ENCODE results near the gene GPR87. TPM values are rescaled to one million over a fixed set of nuclear protein-coding genes. Genes with fewer than 3 reads are reported as not detected.

The GPR87 gene
- total RNA-seq, 2 experiments from 2014 or later: not detected

GRCh38 chr3:151303751-151304150, 12.9 kb downstream of the GPR87 start:
- CTCF ChIA-PET: no interaction called here
- intact Hi-C loops (cut with DNase I, micrococcal nuclease): no loop called here

GRCh38 chr3:151301787-151302186, 14.8 kb downstream of the GPR87 start:
- no peak for DNase-seq
- Mint-ChIP-seq H3K27me3 (peaks cover 13% of the 10 kb centered on the region), H3K9me3 (no peaks in the 10 kb centered on the region), H3K27ac (no peak overlapping the region), H3K4me3 (no peak overlapping the region), H3K4me1 (ENCODE audit: low read depth) (peaks cover 5% of the 10 kb centered on the region), H3K36me3 (ENCODE audit: low read depth) (no peaks in the 10 kb centered on the region)
- Histone ChIP-seq H3K36me3 (ENCODE audit: insufficient read depth, low read length) (no peaks in the 10 kb centered on the region), H3K27me3 (ENCODE audit: control insufficient read depth in 1 of 2, insufficient read depth in 2 of 2, low read length in 2 of 2) (peaks cover 0 to 9% of the 10 kb centered on the region in 2 experiments), H3K4me1 (ENCODE audit: insufficient read depth, low read length) (peaks cover 4% of the 10 kb centered on the region), H3K4me3 (ENCODE audit: low read length) (no peak overlapping the region), H3K9me3 (ENCODE audit: control insufficient read depth in 1 of 2, insufficient read depth in 1 of 2, low read length in 2 of 2) (no peaks in the 10 kb centered on the region), H3K27ac (ENCODE audit: low read depth in 1 of 2, low read length in 2 of 2) (no peak overlapping the region)
- ATAC-seq (ENCODE audit: poor library complexity): no peak
- ChIA-PET POLR2A (no interaction called here), CTCF (no interaction called here)
- intact Hi-C loops (cut with DNase I, micrococcal nuclease): no loop called here
- TF ChIP-seq, protein P1, sequence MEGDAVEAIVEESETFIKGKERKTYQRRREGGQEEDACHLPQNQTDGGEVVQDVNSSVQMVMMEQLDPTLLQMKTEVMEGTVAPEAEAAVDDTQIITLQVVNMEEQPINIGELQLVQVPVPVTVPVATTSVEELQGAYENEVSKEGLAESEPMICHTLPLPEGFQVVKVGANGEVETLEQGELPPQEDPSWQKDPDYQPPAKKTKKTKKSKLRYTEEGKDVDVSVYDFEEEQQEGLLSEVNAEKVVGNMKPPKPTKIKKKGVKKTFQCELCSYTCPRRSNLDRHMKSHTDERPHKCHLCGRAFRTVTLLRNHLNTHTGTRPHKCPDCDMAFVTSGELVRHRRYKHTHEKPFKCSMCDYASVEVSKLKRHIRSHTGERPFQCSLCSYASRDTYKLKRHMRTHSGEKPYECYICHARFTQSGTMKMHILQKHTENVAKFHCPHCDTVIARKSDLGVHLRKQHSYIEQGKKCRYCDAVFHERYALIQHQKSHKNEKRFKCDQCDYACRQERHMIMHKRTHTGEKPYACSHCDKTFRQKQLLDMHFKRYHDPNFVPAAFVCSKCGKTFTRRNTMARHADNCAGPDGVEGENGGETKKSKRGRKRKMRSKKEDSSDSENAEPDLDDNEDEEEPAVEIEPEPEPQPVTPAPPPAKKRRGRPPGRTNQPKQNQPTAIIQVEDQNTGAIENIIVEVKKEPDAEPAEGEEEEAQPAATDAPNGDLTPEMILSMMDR (IDR thresholded peaks at IDR 0.05): no peak

More at GRCh38 chr3:151303751-151304150, 12.9 kb downstream of the GPR87 start:
- Histone ChIP-seq H3K9me3 (ENCODE audit: control insufficient read depth in 1 of 2, insufficient read depth in 1 of 2, low read length in 2 of 2) (no peaks in the 10 kb centered on the region), H3K27ac (ENCODE audit: low read depth in 1 of 2, low read length in 2 of 2) (no peak overlapping the region), H3K4me1 (ENCODE audit: insufficient read depth, low read length) (peaks cover 4% of the 10 kb centered on the region), H3K27me3 (ENCODE audit: control insufficient read depth in 1 of 2, insufficient read depth in 2 of 2, low read length in 2 of 2) (peaks cover 0 to 9% of the 10 kb centered on the region in 2 experiments), H3K36me3 (ENCODE audit: insufficient read depth, low read length) (no peaks in the 10 kb centered on the region), H3K4me3 (ENCODE audit: low read length) (no peak overlapping the region)
- Mint-ChIP-seq H3K4me3 (no peak overlapping the region), H3K4me1 (ENCODE audit: low read depth) (peaks cover 5% of the 10 kb centered on the region), H3K27ac (no peak overlapping the region), H3K36me3 (ENCODE audit: low read depth) (no peaks in the 10 kb centered on the region), H3K9me3 (no peaks in the 10 kb centered on the region), H3K27me3 (peaks cover 8% of the 10 kb centered on the region)
- ATAC-seq (ENCODE audit: poor library complexity) (no peak), DNase-seq (no peak)
- POLR2A ChIA-PET: no interaction called here
- TF ChIP-seq, protein P1 (IDR thresholded peaks at IDR 0.05): no peak

DNA sequence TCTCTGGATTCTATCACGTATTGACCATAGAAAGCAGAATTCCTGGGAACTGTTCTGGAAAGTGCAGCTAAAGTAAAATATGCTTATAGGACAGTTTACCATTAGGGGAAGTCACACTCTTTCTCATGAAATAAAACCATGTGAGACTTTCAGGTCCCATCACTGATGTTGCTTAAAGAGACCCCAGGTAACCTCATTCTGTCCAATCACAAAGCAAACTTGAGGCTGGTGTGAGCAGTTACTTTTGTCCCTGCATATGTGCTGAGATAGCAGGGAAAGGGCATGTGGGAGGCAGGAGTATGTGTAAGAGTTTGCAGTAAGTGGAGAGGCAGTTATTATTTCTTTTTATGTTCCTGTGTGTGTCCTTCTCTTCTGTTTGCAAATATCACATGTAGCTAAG, 16.1 kb downstream of the GPR87 start:
- Mint-ChIP-seq H3K27me3 (peaks cover 15% of the 10 kb centered on the region), H3K9me3 (no peaks in the 10 kb centered on the region), H3K4me3 (no peak overlapping the region), H3K4me1 (ENCODE audit: low read depth) (peaks cover 4% of the 10 kb centered on the region), H3K36me3 (ENCODE audit: low read depth) (no peaks in the 10 kb centered on the region), H3K27ac (no peak overlapping the region)
- TF ChIP-seq, protein P1 (IDR thresholded peaks at IDR 0.05): no peak
- no peak overlapping the region for H3K27ac ChIP-seq (ENCODE audit: low read depth in 1 of 2, low read length in 2 of 2)
- ChIA-PET POLR2A (no interaction called here), CTCF (interaction anchor here (0.7 kb wide), 1 partner anchor 68 kb away, joined by 3 read pairs; no protein-coding TSS in a partner anchor)
- peaks cover 4% of the 10 kb centered on the region for H3K4me1 ChIP-seq (ENCODE audit: insufficient read depth, low read length)
- H3K36me3 ChIP-seq (ENCODE audit: insufficient read depth, low read length): no peaks in the 10 kb centered on the region
- no peak overlapping the region for H3K4me3 ChIP-seq (ENCODE audit: low read length)
- H3K27me3 ChIP-seq (ENCODE audit: control insufficient read depth in 1 of 2, insufficient read depth in 2 of 2, low read length in 2 of 2): peaks cover 0 to 9% of the 10 kb centered on the region in 2 experiments
- no peak for DNase-seq
- H3K9me3 ChIP-seq (ENCODE audit: control insufficient read depth in 1 of 2, insufficient read depth in 1 of 2, low read length in 2 of 2): no peaks in the 10 kb centered on the region
- intact Hi-C loops (cut with DNase I, micrococcal nuclease): no loop called here
- no peak for ATAC-seq (ENCODE audit: poor library complexity)

All from CD4-positive, alpha-beta T cell (primary cell).